Measurements from ENCODE around the gene NPAT. TPM values are rescaled to one million over a fixed set of nuclear protein-coding genes. Genes with fewer than 3 reads are reported as not detected.

NPAT gene
- total RNA-seq, 4 donors from 2014 or later, result 9.5 to 14.9 (median 12.4) TPM

DNA sequence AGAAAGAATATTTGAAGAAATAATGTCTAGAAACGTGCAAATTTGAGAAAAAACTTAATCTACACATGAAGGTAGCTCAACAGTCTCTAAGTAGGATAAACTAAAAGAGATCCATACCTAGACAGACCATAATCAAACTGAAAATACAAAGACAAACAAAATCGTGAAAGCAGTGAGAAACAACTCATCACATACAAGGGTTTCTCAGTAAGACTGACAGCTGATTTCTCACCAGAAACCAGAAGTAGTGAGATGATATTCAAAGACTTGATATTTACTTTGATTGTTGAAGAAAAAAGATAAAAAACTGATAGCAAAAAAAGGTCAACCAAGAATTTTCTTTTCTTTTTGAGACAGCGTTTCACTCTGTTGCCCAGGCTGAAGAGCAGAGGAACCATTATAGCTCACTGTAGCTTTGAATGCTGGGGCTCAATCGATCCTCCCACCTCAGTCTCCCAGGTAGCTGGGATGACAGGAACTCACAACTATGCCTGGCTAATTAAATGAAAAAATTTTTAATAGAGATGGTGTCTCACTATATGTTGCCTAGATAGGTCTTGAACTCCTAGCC lies 17.4 kb downstream of the NPAT start:
- 94 to 95% methylated on average over 4 of the region's 4 CpGs for WGBS, 2 donors (ENCODE audit: low coverage in 1 of 2)
- H3K4me1 ChIP-seq, result no peaks in the 10 kb centered on the region
- H3K4me3 ChIP-seq, result no peak overlapping the region
- peaks cover 0 to 59% of the 10 kb centered on the region in 2 donors for H3K36me3 ChIP-seq
- no peak for ATAC-seq
- TF ChIP-seq POLR2A (IDR thresholded peaks at IDR 0.05), result no peak
- TF ChIP-seq CTCF (IDR thresholded peaks at IDR 0.05), result no peak
- TF ChIP-seq EP300 (IDR thresholded peaks at IDR 0.05), result no peak
- no peak for TF ChIP-seq POLR2AphosphoS5 (IDR thresholded peaks at IDR 0.05)
- no peak overlapping the region for H3K27ac ChIP-seq
- H3K27me3 ChIP-seq, result no peaks in the 10 kb centered on the region
- no peaks in the 10 kb centered on the region for H3K9me3 ChIP-seq

- ATAC-seq, result no peak
- Histone ChIP-seq H3K27ac (no peak overlapping the region), H3K4me1 (no peaks in the 10 kb centered on the region), H3K9me3 (no peaks in the 10 kb centered on the region), H3K36me3 (peaks cover 0 to 58% of the 10 kb centered on the region in 2 donors), H3K27me3 (no peaks in the 10 kb centered on the region), H3K4me3 (no peak overlapping the region)
- TF ChIP-seq POLR2A (IDR thresholded peaks at IDR 0.05) (no peak), POLR2AphosphoS5 (IDR thresholded peaks at IDR 0.05) (no peak), CTCF (IDR thresholded peaks at IDR 0.05) (no peak), EP300 (IDR thresholded peaks at IDR 0.05) (no peak)
- 92 to 100% methylated on average over 1 to 4 of the region's 9 CpGs for WGBS, 2 donors (ENCODE audit: low coverage in 1 of 2)
Observed at GRCh38 chr11:108204376-108204775, 18.1 kb downstream of the NPAT start.

DNA sequence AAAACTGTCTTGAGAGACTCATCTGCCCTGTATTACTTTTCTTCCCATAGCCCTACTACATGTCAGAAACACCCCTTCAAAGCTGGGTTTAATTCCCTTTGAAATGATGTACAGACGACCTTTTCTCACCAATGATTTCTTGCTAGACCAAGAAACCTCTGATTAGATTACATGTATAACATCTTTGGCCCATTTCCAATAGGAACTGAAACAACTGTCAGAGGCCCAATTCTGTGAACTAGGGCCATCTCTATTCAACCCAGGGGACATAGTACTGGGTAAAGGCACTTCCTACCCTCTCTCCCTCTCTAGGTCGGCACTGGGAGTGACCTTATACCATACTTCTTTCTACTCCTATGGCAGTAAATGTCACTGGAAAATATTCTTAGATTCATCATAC lies 19.4 kb downstream of the NPAT start:
- WGBS, 2 donors (ENCODE audit: low coverage in 1 of 2), result 78 to 90% methylated on average over 1 to 2 of the region's 2 CpGs
- Histone ChIP-seq H3K27ac (no peak overlapping the region), H3K9me3 (no peaks in the 10 kb centered on the region), H3K4me1 (no peaks in the 10 kb centered on the region), H3K4me3 (no peak overlapping the region), H3K36me3 (peaks cover 0 to 52% of the 10 kb centered on the region in 2 donors), H3K27me3 (no peaks in the 10 kb centered on the region)
- TF ChIP-seq POLR2A (IDR thresholded peaks at IDR 0.05), result no peak
- TF ChIP-seq CTCF (IDR thresholded peaks at IDR 0.05), result no peak
- no peak for TF ChIP-seq POLR2AphosphoS5 (IDR thresholded peaks at IDR 0.05)
- TF ChIP-seq EP300 (IDR thresholded peaks at IDR 0.05), result no peak
- no peak for ATAC-seq

- 81 to 84% methylated on average over 11 of the region's 12 CpGs for WGBS, 2 donors (ENCODE audit: low coverage in 1 of 2)
- Histone ChIP-seq H3K4me3 (no peak overlapping the region), H3K36me3 (peaks cover 0 to 36% of the 10 kb centered on the region in 2 donors), H3K27ac (no peak overlapping the region), H3K4me1 (no peaks in the 10 kb centered on the region), H3K9me3 (no peaks in the 10 kb centered on the region), H3K27me3 (no peaks in the 10 kb centered on the region)
- no peak for ATAC-seq
- TF ChIP-seq POLR2A (IDR thresholded peaks at IDR 0.05) (no peak), POLR2AphosphoS5 (IDR thresholded peaks at IDR 0.05) (no peak), CTCF (IDR thresholded peaks at IDR 0.05) (no peak), EP300 (IDR thresholded peaks at IDR 0.05) (no peak)
Observed at GRCh38 chr11:108199446-108200321, 22.8 kb downstream of the NPAT start.

Measured in gastroesophageal sphincter (tissue), 4 donors.